Sigmoid colon (tissue), 7 donors: ENCODE data around the gene KANTR. TPM values are rescaled to one million over a fixed set of nuclear protein-coding genes. Genes with fewer than 3 reads are reported as not detected.

ENCODE experiments used
- DNase-seq: peaks from one replicate; pipeline ENCODE4 v3.0.0-alpha.2; 2019
- H3K27ac ChIP-seq, 4 donors: fragments of 200-600 bp; sonication (generic); one replicate each; pipeline ENCODE4 v1.5.1; 2016 to 2019; ENCODE audit warnings: mild to moderate bottlenecking in 1 of 4
- H3K27me3 ChIP-seq, 3 donors: fragments of 200-600 bp; sonication (generic); one replicate each; pipeline ENCODE4 v1.5.1; 2019; ENCODE audit warnings: mild to moderate bottlenecking in 1 of 3
- H3K36me3 ChIP-seq, 4 donors: fragments of 200-600 bp; sonication (generic); one replicate each; pipeline ENCODE4 v1.5.1; 2016 to 2019
- H3K4me1 ChIP-seq, 4 donors: fragments of 200-600 bp; sonication (generic); one replicate each; pipeline ENCODE4 v1.5.1; 2017 to 2019
- H3K4me3 ChIP-seq, 4 donors: fragments of 200-600 bp; sonication (generic); one replicate each; pipeline ENCODE4 v1.5.1; 2017 to 2019; ENCODE audit warnings: mild to moderate bottlenecking in 2 of 4, moderate library complexity in 1 of 4
- H3K9me3 ChIP-seq, 4 donors: fragments of 200-600 bp in 3 of 4; sonication (generic) in 3 of 4; one replicate each; pipeline versions ENCODE4 v1.5.1 to v1.6.1; 2013 to 2019
- EP300 ChIP-seq, 4 donors: sonication (generic); formaldehyde crosslinking; IDR thresholded peaks; one replicate each; pipeline ENCODE4 v1.6.1; 2017; ENCODE audit warnings: antibody characterized with exemption in 4 of 4
- POLR2A ChIP-seq, 2 donors: fragments of 450-650 bp; IDR thresholded peaks; one replicate each; pipeline ENCODE4 v1.6.1; 2016; ENCODE audit warnings: antibody characterized with exemption in 2 of 2, mild to moderate bottlenecking in 2 of 2, moderate library complexity in 2 of 2
- POLR2AphosphoS5 ChIP-seq, 4 donors: sonication (generic); formaldehyde crosslinking; IDR thresholded peaks; one replicate each; pipeline ENCODE4 v1.6.1; 2017; ENCODE audit warnings: antibody characterized with exemption in 4 of 4
- WGBS, 2 donors: extraction: QIAGEN DNeasy Blood & Tissue Kit; methylation state at CpG; one replicate each; pipeline ENCODE4 v1.1.7; 2013; 5-methylcytosine and 5-hydroxymethylcytosine counted together
- intact Hi-C: fragments of 100-400 bp; cut with DNase I; formaldehyde crosslinking; loops from one replicate; pipeline ENCODE4 v1.15.1; 2023
- polyA plus RNA-seq, 3 donors: library from polyadenylated mRNA; stranded (reverse); fragments of 200-250 nt; gene quantifications; one replicate each; pipeline ENCODE4 v1.2.3, GENCODE V29; 2013
- total RNA-seq, 4 donors: library from RNA; depleted of rRNA; stranded (reverse); fragments of >200 nt; gene quantifications; one replicate each; pipeline ENCODE4 v1.1.0, GENCODE V29; 2016
- TF ChIP-seq, protein P1 (sequence below), 4 experiments: fragments of 450-650 bp in 3 of 4; fragments of 200-600 bp in 1 of 4; IDR thresholded peaks; one replicate each; pipeline ENCODE4 v1.5.1; 2016 to 2019; ENCODE audit warnings: antibody characterized with exemption in 4 of 4, mild to moderate bottlenecking in 3 of 4, moderate library complexity in 2 of 4
- donor health status: healthy with polysubstance abuse.
- donor health status: Bipolar disorder and iron deficiency.
- donor health status: healthy.

The KANTR gene
- total and polyA plus RNA-seq, 7 donors = 0.46 to 26.6 (median 15.7) TPM

GRCh38 chrX:53089224-53089842 is 4.6 kb upstream of the KANTR start:
- H3K27ac ChIP-seq = peak overlapping the region; percentile 92 to 97 (median 96)
- peak; percentile 85 for DNase-seq
- peak overlapping the region in 3 of 4 donors; percentile 39 to 86 (median 43) for H3K4me3 ChIP-seq
- peaks cover 0 to 34% (median 7%) of the 10 kb centered on the region in 4 donors for H3K36me3 ChIP-seq
- H3K9me3 ChIP-seq = no peaks in the 10 kb centered on the region
- 10% methylated on average over 11 of the region's 11 CpGs for WGBS, 2 donors
- H3K27me3 ChIP-seq = no peaks in the 10 kb centered on the region
- TF ChIP-seq POLR2AphosphoS5 (IDR thresholded peaks at IDR 0.05) = peak; percentile 6 to 54 (median 16)
- TF ChIP-seq, protein P1, sequence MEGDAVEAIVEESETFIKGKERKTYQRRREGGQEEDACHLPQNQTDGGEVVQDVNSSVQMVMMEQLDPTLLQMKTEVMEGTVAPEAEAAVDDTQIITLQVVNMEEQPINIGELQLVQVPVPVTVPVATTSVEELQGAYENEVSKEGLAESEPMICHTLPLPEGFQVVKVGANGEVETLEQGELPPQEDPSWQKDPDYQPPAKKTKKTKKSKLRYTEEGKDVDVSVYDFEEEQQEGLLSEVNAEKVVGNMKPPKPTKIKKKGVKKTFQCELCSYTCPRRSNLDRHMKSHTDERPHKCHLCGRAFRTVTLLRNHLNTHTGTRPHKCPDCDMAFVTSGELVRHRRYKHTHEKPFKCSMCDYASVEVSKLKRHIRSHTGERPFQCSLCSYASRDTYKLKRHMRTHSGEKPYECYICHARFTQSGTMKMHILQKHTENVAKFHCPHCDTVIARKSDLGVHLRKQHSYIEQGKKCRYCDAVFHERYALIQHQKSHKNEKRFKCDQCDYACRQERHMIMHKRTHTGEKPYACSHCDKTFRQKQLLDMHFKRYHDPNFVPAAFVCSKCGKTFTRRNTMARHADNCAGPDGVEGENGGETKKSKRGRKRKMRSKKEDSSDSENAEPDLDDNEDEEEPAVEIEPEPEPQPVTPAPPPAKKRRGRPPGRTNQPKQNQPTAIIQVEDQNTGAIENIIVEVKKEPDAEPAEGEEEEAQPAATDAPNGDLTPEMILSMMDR (IDR thresholded peaks at IDR 0.05) = peak; percentile 61 to 66 (median 63)
- TF ChIP-seq POLR2A (IDR thresholded peaks at IDR 0.05) = no peak
- TF ChIP-seq EP300 (IDR thresholded peaks at IDR 0.05) = no peak
- intact Hi-C loops = loop anchor here (1.0 kb wide), 1 partner anchor 18 kb away; no protein-coding TSS in a partner anchor
- H3K4me1 ChIP-seq = peaks cover 0 to 40% (median 34%) of the 10 kb centered on the region in 4 donors

GRCh38 chrX:53089925-53090324 is 4.0 kb upstream of the KANTR start:
- TF ChIP-seq POLR2AphosphoS5 (IDR thresholded peaks at IDR 0.05) = peak in 1 of 4 donors; percentile 35
- TF ChIP-seq POLR2A (IDR thresholded peaks at IDR 0.05) = no peak
- Histone ChIP-seq H3K27ac (no peak overlapping the region), H3K4me3 (no peak overlapping the region), H3K9me3 (no peaks in the 10 kb centered on the region), H3K27me3 (no peaks in the 10 kb centered on the region), H3K36me3 (peaks cover 0 to 28% (median 5%) of the 10 kb centered on the region in 4 donors), H3K4me1 (peaks cover 0 to 38% (median 29%) of the 10 kb centered on the region in 4 donors)
- DNase-seq = no peak
- intact Hi-C loops = loop anchor here (1.0 kb wide), 1 partner anchor 19 kb away; no protein-coding TSS in a partner anchor
- WGBS, 2 donors = 20 to 70% methylated on average over 2 of the region's 2 CpGs

GRCh38 chrX:53091354-53091753 is 2.6 kb upstream of the KANTR start:
- peaks cover 0 to 29% (median 22%) of the 10 kb centered on the region in 4 donors for H3K4me1 ChIP-seq
- no peaks in the 10 kb centered on the region for H3K27me3 ChIP-seq
- no peaks in the 10 kb centered on the region for H3K9me3 ChIP-seq
- no peak for TF ChIP-seq EP300 (IDR thresholded peaks at IDR 0.05)
- no peak for TF ChIP-seq POLR2AphosphoS5 (IDR thresholded peaks at IDR 0.05)
- no peak for TF ChIP-seq POLR2A (IDR thresholded peaks at IDR 0.05)
- TF ChIP-seq, protein P1 (IDR thresholded peaks at IDR 0.05) = no peak
- 96 to 99% methylated on average over 2 of the region's 2 CpGs for WGBS, 2 donors
- H3K36me3 ChIP-seq = peaks cover 0 to 14% (median 0%) of the 10 kb centered on the region in 4 donors
- no peak overlapping the region for H3K4me3 ChIP-seq
- H3K27ac ChIP-seq = no peak overlapping the region
- intact Hi-C loops = no loop called here
- no peak for DNase-seq

- DNase-seq = peak; percentile 93
- Histone ChIP-seq H3K4me1 (peaks cover 0 to 12% (median 6%) of the 10 kb centered on the region in 4 donors), H3K4me3 (peak overlapping the region; percentile 55 to 65 (median 62)), H3K9me3 (no peaks in the 10 kb centered on the region), H3K27me3 (no peaks in the 10 kb centered on the region), H3K27ac (peak overlapping the region; percentile 85 to 94 (median 88)), H3K36me3 (no peaks in the 10 kb centered on the region)
- no peak for TF ChIP-seq POLR2A (IDR thresholded peaks at IDR 0.05)
- TF ChIP-seq, protein P1 (IDR thresholded peaks at IDR 0.05) = peak; percentile 30 to 70 (median 40)
- 0% methylated on average over 16 of the region's 16 CpGs for WGBS, 2 donors
- intact Hi-C loops = no loop called here
These were observed 726 bp upstream of the KANTR start for GRCh38 chrX:53093177-53093655.

- TF ChIP-seq, protein P1 (IDR thresholded peaks at IDR 0.05) = no peak
- TF ChIP-seq EP300 (IDR thresholded peaks at IDR 0.05) (no peak), POLR2A (IDR thresholded peaks at IDR 0.05) (no peak), POLR2AphosphoS5 (IDR thresholded peaks at IDR 0.05) (no peak)
- H3K36me3 ChIP-seq = no peaks in the 10 kb centered on the region
- H3K9me3 ChIP-seq = no peaks in the 10 kb centered on the region
- peak overlapping the region; percentile 85 to 94 (median 88) for H3K27ac ChIP-seq
- intact Hi-C loops = no loop called here
- H3K27me3 ChIP-seq = no peaks in the 10 kb centered on the region
- 1% methylated on average over 5 of the region's 5 CpGs for WGBS, 2 donors
- DNase-seq = no peak
- H3K4me1 ChIP-seq = peaks cover 0 to 12% (median 5%) of the 10 kb centered on the region in 4 donors
- peak overlapping the region; percentile 55 to 65 (median 62) for H3K4me3 ChIP-seq
These were observed 602 bp downstream of the KANTR start for GRCh38 chrX:53094582-53094905.
